GM19193 (cell line): ENCODE data around the gene GABRB3.

Source experiments
- POLR2A ChIP-seq: IDR thresholded peaks from 4 replicates; pipeline ENCODE4 v1.6.1; 2011; ENCODE audit not compliant: insufficient read depth, insufficient read length; ENCODE audit errors: extremely low read depth

The GABRB3 gene

GRCh38 chr15:26716069-26716468, 56.8 kb downstream of the GABRB3 start:
- TF ChIP-seq POLR2A, result no peak

GRCh38 chr15:26713498-26713897, 59.4 kb downstream of the GABRB3 start:
- TF ChIP-seq POLR2A, result no peak

- TF ChIP-seq POLR2A, result no peak
Measured at GRCh38 chr15:26712335-26712734, 60.5 kb downstream of the GABRB3 start.

- TF ChIP-seq POLR2A, result no peak
Measured at GRCh38 chr15:26711445-26711844, 61.4 kb downstream of the GABRB3 start.

DNA sequence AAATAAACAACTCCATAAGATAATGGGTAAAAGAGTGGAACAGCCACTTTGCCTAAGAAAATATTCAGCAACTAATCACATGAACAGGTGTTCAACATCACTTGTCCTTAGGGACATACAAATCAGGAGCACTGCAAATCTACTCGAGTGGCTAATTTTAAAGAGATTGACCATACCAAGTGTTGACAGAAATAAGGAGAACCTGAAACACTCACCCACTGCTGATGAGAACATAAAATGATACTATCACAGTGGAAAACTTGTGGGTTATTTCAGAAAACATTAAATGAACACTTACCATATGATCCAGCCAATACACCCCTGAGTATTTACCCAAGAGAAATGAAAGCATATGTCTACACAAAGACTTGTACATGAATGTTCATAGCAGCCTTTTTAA, 70.5 kb downstream of the GABRB3 start:
- no peak for TF ChIP-seq POLR2A

DNA sequence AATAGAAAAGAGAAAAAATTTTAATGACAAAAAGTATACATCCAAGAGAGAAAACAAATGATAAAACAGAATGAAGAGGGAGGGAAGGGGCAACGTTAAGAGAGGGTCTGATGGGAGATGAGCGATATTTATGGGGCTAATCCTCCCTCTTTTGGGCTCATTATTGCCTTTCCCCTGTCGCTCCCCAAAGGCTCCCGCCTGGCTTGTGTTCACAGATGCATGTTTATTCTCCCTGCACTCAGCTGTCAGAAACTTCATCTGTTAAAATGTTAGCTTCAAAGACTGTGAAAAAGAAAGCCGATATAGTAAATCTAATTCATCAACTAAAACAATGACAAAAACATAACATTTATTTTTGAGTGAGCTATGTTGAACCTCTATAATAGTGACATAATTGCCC, 74.3 kb downstream of the GABRB3 start:
- no peak for TF ChIP-seq POLR2A

- TF ChIP-seq POLR2A, result no peak
Measured at GRCh38 chr15:26697913-26698312, 75.0 kb downstream of the GABRB3 start.

DNA sequence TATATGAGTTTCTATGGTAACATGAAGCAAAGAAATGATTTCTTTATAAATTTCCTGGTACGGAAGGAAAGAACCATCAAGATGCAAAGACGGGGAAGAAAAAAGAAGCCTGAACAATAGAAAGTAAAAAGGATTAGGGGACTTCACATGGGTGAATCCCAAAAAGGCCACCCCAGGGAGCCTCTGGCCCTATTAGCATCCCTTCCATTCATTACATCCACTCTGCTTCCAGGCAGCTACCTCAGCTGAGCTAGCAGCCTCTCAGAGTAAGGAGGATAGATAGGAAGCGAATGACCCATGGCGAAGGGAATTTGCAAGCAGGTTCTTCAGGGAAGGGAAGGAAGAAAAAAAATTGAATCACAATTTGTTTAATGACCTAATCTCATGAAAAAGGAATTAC, 81.6 kb downstream of the GABRB3 start:
- no peak for TF ChIP-seq POLR2A

- TF ChIP-seq POLR2A, result no peak
Measured at GRCh38 chr15:26690778-26691177, 82.1 kb downstream of the GABRB3 start.

- no peak for TF ChIP-seq POLR2A
Measured at GRCh38 chr15:26689462-26689861, 83.4 kb downstream of the GABRB3 start.

DNA sequence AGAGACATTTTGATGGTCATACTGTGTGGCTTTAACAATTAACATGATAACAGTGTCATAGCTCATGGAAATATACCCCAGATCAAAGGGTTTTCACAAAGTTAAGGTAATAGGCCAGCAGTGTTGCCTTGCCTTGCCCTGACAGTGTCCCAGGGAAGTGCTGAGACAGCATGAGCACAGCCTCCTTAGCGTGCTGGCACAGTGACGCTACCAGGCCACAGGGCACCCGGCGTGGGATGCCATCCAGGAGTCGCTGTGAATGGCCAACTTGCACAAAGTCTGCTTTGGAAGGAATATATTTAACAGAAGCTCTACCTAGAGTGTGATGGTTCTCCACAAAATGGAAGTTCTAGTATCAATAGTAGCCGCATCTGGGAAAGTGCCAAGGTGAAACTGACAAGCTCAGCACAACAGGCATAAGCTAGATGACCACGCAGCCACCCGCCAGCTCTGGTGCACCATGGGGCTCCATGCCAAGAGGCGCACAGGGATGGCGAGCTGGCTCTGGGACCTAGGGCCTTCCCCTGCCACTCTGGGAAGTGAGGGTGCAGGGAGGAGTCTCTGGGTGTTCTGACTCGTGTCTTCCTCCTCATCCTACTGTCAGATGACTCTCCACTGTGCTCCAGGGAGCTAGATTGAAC, 86.2 kb downstream of the GABRB3 start:
- no peak for TF ChIP-seq POLR2A

GRCh38 chr15:26682598-26683164, 90.2 kb downstream of the GABRB3 start:
- no peak for TF ChIP-seq POLR2A

- no peak for TF ChIP-seq POLR2A
Measured at GRCh38 chr15:26679927-26680326, 92.9 kb downstream of the GABRB3 start.

DNA sequence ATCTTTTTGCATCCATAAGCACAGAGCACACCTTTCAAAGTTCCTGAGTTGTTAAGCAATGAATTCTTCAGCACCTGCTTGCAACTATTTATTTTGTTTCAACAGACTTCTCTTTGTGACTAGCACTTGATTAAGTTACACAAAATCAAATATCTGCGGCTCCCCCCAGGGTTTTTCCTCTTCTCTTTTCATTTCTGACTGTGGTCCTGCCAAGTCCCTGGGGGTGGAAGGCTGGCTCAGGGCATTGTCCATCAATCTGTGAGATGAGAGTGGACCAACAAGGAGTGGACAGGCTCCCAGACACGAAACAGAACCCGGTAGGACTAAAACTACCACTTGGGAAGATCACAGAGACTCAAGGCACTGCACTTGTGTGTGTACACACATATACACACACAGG, 96.8 kb downstream of the GABRB3 start:
- no peak for TF ChIP-seq POLR2A

GRCh38 chr15:26674467-26674866, 98.4 kb downstream of the GABRB3 start:
- no peak for TF ChIP-seq POLR2A

DNA sequence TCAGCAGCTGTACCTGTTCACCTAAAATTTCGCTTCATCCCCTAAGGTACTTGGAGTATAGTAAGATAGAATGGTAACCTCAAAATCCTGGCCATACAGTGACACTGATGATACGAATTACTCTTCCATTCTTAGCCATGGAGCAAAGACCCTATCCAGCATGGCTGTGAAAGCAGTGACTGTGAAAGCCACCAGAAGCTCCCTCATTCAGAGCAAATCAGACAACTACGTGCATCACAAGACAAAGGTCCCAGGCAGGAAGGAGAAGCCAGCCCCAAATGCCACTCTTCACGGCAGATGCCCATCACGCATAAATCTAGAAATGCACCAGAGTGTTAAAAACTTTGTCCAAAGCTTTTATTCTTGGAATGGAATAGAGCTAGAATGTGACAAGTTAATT, 99.4 kb downstream of the GABRB3 start:
- TF ChIP-seq POLR2A, result no peak

- no peak for TF ChIP-seq POLR2A
Measured at GRCh38 chr15:26670116-26670515, 102.8 kb downstream of the GABRB3 start.

DNA sequence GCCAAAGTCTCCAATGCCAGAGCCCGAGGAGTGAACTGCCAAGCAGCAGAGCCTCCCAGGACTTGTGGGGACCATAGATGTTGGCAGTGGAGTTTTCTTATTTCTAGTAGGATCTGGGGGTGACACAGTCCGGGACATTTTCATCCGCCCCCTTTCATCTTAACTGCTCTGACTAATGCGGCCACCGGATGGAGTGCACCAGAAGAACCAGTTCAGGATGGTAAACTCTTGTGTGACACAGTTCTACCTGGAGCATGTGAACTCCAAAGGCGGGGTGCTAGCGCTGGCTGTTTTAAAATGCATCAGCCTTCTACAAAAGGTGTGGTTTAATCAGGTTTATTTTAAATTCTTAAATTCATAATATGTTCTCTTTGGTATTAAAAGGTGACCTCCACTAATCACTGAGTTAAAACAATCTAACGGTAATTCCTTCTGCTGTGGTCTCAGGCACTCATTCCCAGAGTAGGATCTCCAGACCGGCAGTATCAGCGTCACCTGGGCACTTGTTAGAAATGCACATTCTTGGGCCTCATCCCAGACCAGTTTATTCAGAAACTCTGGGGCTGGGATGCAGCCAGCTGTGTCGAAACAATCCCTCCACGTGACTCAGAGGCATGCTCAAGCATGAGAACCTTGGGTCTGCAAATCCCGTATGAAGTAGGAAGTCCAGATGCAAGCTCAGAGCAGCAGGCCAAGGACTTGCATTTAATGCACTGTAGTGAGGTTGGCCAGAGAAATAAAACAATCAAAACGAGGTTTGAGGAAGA, 105.5 kb downstream of the GABRB3 start:
- no peak for TF ChIP-seq POLR2A
